GM19372 (cell line): Measurements from ENCODE around the gene FBXW4.

Source experiments
- ATAC-seq: cut with Tn5 transposase; IDR thresholded peaks from one replicate; pipeline ENCODE4 v1.9.1; 2021; ENCODE audit warnings: mild to moderate bottlenecking, low read depth, moderate library complexity; ENCODE audit not compliant: unreplicated experiment

The FBXW4 gene

GRCh38 chr10:101704331-101704730 lies 9.4 kb upstream of the FBXW4 start:
- no peak for ATAC-seq

GRCh38 chr10:101696632-101697031 lies 1.7 kb upstream of the FBXW4 start:
- no peak for ATAC-seq

- peak; percentile 1 for ATAC-seq
These were observed 477 bp upstream of the FBXW4 start for GRCh38 chr10:101695404-101695890.

DNA sequence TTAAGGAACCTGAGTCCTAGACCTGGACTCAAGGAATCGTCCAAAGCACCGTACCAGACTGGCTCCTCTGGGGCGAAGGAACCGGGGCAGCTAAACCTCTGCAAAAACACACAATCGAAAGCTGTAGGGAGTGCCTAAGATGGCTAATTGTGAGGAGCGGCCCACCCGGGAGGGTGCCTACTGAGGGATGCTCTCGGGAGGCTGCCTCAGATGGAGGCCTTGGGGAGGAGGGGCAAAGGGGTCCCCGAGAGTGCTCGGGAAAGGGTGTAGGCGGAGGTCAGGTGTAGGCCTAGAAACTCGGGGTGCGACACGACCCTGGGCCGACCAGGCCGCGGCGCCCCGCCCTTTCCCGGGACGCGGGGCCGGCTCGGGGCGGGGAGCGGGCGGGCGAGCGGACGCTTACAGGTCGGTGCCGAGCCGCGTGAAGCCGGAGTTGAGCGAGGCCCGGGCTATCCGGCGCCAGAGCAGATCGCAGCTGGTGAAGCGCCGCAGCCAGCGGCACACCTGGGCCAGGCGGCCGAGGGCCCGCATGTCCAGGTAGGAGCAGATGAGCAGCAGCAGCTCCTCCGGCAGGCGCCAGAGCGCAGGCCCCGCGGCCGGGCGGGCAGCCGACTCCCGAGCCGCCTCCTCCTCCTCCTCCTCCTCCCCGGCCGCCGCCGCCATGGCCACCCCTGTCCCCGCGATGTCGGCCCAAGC lies 844 bp downstream of the FBXW4 start:
- ATAC-seq, result peak; percentile 57

DNA sequence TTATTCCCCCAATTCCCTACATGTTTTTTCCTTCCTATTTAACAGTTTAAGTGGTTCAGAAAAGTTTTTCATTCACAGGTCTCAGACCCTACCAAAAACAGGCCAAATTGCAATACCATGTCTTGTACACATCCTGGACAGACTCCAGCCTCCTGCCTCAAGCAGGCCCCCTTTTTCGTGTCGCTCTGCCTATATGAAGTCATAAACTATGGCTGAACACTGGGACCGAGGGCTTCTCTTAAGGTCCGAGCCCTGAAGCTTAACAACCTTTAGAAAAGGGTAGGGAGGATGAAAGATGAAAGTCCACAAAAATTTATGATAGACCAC lies 1.4 kb downstream of the FBXW4 start:
- ATAC-seq, result peak; percentile 10

- ATAC-seq, result no peak
These were observed 3.9 kb downstream of the FBXW4 start for GRCh38 chr10:101691081-101691480.

- ATAC-seq, result no peak
These were observed 4.5 kb downstream of the FBXW4 start for GRCh38 chr10:101690461-101690860.

DNA sequence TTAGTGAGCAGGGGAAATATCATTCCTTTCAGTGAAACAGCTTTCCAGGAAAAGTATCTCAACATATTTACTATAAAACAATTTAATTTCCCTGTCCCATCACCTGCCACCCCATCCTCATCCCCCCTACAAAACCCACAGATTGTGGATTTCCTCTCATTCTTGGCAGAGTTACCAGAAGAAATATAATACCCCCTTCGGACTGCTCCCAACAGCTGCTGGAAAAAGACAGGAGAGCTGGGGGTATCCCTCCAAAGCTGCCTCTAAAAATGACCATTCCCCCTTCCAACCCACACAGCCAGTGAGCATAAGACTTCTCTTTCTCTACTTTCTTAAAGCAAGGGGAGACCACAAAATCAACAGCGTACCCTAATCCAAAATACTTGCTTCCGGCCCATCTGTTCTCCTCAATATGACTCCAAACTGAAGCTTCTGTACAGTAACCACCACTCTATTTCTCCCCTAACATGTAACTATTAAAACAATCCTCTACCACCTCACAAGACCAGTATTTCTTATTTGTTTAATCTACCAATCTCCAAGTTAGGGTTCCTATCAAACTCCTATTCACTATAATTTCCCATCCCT lies 7.8 kb downstream of the FBXW4 start:
- ATAC-seq, result no peak

DNA sequence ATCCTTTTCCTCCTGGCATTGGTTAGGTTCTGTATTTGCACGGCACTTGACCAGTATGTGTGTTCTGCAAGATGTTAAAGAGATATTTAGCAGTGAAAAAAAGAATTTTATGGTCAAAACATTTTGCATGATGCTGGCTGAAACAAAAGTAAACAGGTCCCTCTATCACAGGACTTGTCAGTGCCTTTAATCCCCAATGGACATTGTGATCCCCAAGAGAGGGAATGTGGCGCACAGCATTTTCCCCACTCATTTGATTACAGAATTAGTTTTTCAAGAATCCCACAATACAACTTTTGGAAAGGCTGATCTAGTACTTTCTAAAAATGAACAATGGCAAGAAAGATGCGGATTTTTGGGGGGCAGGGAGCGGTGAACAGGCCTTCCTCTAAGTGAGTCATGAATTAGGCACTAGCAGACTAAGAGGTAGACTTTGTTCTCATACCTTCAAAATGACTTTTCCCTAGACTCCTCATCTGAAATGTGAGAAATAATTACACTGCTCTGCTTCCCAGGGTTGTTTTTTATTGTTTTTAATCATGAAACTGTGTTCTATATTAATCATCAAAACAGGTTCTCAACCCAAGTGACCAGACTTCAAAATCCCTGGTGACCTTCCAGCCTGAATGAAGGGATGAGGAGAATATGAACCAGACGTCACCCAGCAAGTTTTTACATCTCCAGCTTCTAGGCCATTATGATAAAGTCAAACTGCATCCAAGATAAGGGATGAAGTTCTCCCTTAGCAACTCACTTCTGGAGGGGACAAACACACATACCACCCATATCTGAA lies 8.6 kb downstream of the FBXW4 start:
- ATAC-seq, result no peak

- no peak for ATAC-seq
These were observed 10.2 kb downstream of the FBXW4 start for GRCh38 chr10:101684782-101685181.

DNA sequence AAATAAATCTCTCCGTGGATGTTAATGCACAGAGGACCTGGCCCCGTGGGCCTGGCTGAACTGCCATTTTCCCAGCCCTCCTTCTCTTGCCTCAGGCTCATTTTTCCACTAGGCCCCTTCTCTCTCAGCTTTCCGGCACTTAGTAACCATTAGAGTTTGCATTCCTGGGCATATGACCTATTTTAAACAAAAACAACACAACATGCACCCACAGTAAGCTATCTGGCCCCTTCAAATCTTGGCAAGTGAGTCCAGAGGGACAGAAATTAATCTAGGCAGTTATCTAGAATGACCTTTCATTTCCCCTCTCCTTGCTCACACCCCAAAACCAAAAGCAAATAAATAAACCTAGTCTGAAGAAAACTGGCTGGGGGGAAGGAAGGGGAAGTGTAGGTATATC lies 11.7 kb downstream of the FBXW4 start:
- ATAC-seq, result no peak

DNA sequence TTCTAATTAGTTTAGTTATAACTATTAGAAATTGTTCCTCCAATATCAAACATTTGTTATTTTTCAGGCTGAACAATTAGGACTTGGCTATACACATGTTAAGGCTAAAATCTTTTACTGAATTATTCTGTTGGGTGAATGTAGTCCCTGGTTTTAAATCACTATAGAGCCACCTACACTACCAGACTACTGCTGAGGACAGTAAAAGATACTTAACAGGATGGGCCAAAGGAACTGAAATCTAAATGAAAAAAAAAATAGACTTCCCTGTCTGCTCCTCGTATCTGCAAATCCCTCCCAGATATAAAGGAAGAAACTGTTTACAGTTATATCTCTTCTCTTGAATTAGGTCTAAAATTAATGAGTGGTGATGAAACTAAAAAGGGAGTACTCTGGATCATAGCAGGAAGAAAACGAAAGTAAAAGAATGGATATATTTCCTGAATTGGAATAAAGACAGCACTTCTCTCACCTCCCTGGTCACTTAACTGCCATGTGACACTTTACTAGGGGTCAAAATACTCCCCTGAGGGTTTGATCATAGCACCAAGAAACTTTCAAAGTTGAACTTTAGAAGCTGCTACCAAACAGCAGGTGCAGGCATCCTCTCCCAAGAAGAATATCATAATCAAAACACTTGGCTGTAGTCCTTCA lies 12.7 kb downstream of the FBXW4 start:
- ATAC-seq, result no peak

DNA sequence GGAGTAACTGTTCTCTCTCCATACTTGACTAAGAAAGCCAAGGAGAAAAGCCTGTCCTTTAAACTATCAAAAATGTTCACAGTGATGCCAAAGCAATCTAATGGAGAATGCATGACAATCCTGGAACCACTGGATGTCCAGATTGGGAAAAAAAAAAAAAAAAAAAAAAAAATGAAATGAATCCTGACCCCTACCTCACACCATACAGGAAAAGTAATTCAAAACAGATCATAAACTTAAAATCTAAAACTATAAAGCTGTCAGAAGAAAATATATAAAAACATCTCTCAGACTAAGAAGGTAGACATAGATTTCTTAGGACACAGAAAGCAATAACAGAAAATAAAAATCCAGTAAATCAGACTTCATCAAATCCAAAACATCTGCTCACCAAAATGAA lies 18.4 kb downstream of the FBXW4 start:
- ATAC-seq, result no peak

DNA sequence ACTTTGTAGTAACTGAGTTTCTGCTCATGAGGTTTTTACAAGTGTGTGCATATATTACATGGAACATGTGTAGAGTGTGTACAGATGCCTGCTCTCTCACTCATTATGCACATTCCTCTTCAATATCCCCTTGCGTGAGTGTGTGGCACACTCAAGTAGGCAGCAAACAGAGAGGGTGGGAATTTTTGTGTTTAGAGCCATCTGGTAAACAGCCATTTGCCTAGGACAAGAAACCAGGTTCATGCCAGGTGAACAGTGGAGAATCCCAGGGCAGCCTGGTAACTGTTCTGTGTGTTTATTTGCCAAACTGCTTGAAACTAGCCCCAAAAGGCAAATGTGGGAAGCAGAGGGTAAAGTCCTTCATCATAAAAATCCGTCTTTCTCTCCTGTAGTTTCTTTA lies 19.9 kb downstream of the FBXW4 start:
- ATAC-seq, result no peak

DNA sequence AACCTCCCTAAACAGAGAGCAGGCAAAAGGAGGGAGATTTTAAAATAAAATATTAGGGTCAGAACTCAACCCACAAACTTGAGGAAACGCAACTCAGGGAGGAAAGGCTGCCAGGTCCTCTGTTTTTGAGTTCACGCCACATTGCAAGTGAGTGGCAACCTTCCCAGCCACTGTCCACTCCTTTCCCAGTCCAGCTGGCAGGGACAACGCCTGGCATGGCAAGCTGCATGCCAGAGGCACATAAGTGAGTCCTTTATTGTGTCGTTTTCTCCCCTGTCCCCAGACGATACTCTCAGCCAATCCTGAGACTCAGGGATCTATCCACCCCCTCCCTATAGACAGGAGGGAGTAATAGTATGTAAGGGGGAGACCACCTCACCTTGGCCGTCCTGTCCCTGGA lies 22.4 kb downstream of the FBXW4 start:
- no peak for ATAC-seq

- ATAC-seq, result no peak
These were observed 23.5 kb downstream of the FBXW4 start for GRCh38 chr10:101671453-101671852.

DNA sequence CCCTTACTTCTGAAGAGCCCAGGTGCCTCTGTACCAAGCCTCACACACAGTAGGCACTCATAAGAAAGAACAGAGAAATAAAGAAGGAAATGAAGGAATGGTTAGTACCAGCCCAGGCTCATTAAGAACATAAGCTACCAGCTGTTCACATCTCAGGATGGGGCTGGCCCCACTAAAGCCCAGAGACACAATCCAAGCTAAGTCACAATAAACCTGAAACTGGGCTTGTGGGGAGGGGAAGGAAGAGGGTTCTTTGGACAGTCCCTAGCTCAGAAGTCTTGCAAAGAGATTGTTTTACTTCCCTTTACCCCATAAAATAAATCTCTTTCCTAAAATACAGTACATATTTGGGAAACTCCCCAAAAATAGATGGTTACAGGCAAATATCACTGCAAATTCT lies 24.3 kb downstream of the FBXW4 start:
- no peak for ATAC-seq

- no peak for ATAC-seq
These were observed 25.8 kb downstream of the FBXW4 start for GRCh38 chr10:101669181-101669580.

DNA sequence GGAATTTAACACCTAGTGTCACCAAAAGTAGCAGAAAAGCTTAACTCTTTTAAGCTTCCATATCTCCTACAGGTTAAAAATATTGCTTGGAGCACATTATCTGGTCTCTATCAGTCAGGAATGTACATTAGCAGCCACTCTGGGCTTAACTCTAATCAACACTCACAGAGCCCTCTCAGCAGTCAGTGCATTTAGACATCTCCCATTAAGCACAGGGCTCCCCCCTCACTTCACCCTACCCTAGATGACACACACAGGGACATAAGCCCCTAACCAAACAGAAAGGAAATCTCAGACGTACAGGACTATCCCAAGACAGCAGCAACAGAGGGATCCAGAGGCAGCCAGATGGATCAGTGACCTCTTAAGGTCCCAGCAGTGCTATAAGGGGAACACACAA lies 26.4 kb downstream of the FBXW4 start:
- no peak for ATAC-seq

- no peak for ATAC-seq
These were observed 28.9 kb downstream of the FBXW4 start for GRCh38 chr10:101666083-101666482.

DNA sequence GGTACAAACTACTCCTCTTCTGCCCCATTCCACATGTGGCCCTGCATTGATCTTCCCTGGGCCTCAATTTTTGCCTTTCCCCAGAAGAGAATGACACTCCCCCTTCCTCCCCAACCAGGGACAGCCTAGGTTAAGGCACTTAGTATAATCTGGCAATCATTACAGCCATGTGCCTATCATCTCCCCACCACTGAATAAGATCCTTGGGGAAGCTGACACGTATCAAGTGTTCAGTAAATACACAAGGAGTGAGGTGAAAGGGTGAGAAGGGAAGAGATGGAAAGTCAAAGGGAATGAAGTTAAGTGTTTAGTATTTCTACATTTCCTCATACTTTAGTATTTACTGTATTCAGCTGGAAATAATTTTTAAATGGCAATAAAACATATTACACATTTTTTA lies 31.9 kb downstream of the FBXW4 start:
- no peak for ATAC-seq
